Tibial artery (tissue), 4 donors: ENCODE data around the gene TMA7.

Source experiments
- DNase-seq, 2 donors: peaks; one replicate each; pipeline ENCODE4 v3.0.0-alpha.2; 2019
- H3K27ac ChIP-seq, 2 donors: fragments of 200-600 bp; sonication (generic) in 1 of 2; 1 replicate in 1 of 2; 2 replicates in 1 of 2; pipeline ENCODE4 v1.5.1; 2018 to 2019; ENCODE audit warnings: mild to moderate bottlenecking in 1 of 2
- H3K27me3 ChIP-seq, 2 donors: fragments of 200-600 bp; sonication (generic) in 1 of 2; one replicate each; pipeline versions ENCODE4 v1.5.1 to v1.6.0; 2016 to 2019
- H3K36me3 ChIP-seq, 3 donors: fragments of 200-600 bp; sonication (generic) in 2 of 3; one replicate each; pipeline ENCODE4 v1.5.1; 2016 to 2019; ENCODE audit warnings: mild to moderate bottlenecking in 2 of 3
- H3K4me1 ChIP-seq, 4 donors: fragments of 200-600 bp; sonication (generic) in 2 of 4; 1 replicate in 3 of 4; 2 replicates in 1 of 4; pipeline ENCODE4 v1.5.1; 2016 to 2019
- H3K4me3 ChIP-seq, 2 donors: fragments of 200-600 bp; sonication (generic) in 1 of 2; 1 replicate in 1 of 2; 2 replicates in 1 of 2; pipeline ENCODE4 v1.5.1; 2018 to 2019; ENCODE audit warnings: mild to moderate bottlenecking in 2 of 2
- H3K9me3 ChIP-seq, 3 donors: fragments of 200-600 bp; sonication (generic) in 1 of 3; one replicate each; pipeline ENCODE4 v1.5.1; 2016 to 2019
- intact Hi-C: fragments of 100-400 bp; cut with DNase I; formaldehyde crosslinking; loops from one replicate; pipeline ENCODE4 v1.15.0; 2023; ENCODE audit warnings: low total_unique reads
- TF ChIP-seq, protein P1 (sequence below), 2 experiments: fragments of 200-600 bp in 1 of 2; fragments of 450-650 bp in 1 of 2; IDR thresholded peaks; one replicate each; pipeline ENCODE4 v1.5.1; 2017 to 2019; ENCODE audit warnings: antibody characterized with exemption in 2 of 2, mild to moderate bottlenecking in 1 of 2, moderate library complexity in 1 of 2

TMA7 gene

GRCh38 chr3:48428572-48429316, 11.3 kb upstream of the TMA7 start:
- Histone ChIP-seq H3K9me3 (no peaks in the 10 kb centered on the region), H3K27me3 (no peaks in the 10 kb centered on the region), H3K4me1 (peaks cover 0 to 85% (median 64%) of the 10 kb centered on the region in 4 donors), H3K27ac (peak overlapping the region; percentile 93 to 99), H3K36me3 (peaks cover 0 to 19% (median 2%) of the 10 kb centered on the region in 3 donors), H3K4me3 (peak overlapping the region; percentile 68 to 87)
- TF ChIP-seq, protein P1, sequence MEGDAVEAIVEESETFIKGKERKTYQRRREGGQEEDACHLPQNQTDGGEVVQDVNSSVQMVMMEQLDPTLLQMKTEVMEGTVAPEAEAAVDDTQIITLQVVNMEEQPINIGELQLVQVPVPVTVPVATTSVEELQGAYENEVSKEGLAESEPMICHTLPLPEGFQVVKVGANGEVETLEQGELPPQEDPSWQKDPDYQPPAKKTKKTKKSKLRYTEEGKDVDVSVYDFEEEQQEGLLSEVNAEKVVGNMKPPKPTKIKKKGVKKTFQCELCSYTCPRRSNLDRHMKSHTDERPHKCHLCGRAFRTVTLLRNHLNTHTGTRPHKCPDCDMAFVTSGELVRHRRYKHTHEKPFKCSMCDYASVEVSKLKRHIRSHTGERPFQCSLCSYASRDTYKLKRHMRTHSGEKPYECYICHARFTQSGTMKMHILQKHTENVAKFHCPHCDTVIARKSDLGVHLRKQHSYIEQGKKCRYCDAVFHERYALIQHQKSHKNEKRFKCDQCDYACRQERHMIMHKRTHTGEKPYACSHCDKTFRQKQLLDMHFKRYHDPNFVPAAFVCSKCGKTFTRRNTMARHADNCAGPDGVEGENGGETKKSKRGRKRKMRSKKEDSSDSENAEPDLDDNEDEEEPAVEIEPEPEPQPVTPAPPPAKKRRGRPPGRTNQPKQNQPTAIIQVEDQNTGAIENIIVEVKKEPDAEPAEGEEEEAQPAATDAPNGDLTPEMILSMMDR (IDR thresholded peaks at IDR 0.05), result no peak
- intact Hi-C loops, result no loop called here
- peak; percentile 71 to 87 for DNase-seq

DNA sequence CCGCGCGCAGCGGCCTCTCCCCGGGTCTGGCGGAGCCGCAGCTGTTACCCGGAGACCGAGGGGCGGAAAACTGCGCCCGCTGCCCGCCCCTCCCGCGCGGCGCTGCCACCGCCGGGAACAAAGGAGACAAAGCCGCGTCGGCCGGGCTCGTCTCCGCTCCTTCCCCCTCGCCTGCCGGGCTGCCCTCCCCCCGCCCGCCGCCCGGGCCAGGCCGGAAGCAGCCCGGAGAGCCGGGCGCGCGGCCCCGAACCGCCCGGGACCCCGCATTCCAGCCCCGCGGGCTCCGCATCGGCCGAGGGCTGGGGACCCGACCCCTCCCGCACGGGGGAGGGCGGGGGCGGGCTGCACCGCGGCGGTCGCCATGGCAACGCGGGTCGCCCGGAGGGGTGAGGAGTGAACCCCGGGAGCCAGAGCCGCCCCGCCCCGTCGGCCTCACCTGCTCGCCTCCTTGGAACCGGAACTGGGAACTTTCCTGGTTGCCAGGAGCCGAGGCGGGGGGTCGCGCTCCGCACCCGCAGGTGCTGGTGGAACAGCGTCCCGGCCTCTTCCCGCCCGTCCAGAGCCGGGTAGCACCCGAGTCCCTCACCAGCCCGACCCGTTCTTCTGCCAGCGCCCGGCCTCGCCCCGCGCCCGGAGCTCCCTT, 10.6 kb upstream of the TMA7 start:
- Histone ChIP-seq H3K36me3 (peaks cover 0 to 15% (median 0%) of the 10 kb centered on the region in 3 donors), H3K27ac (peak overlapping the region; percentile 93 to 99), H3K9me3 (no peaks in the 10 kb centered on the region), H3K4me3 (peak overlapping the region; percentile 68 to 87), H3K4me1 (peaks cover 0 to 84% (median 64%) of the 10 kb centered on the region in 4 donors), H3K27me3 (no peaks in the 10 kb centered on the region)
- intact Hi-C loops, result no loop called here
- TF ChIP-seq, protein P1 (IDR thresholded peaks at IDR 0.05), result no peak
- DNase-seq, result peak in 1 of 2 donors; percentile 81

- intact Hi-C loops, result loop anchor here (10.0 kb wide), 2 partner anchors 125 to 195 kb away; partner anchors contain the start of gene NME6
- H3K27me3 ChIP-seq, result no peaks in the 10 kb centered on the region
- H3K27ac ChIP-seq, result peak within 1 kb of the TSS; percentile 93 to 99
- peaks cover 0 to 15% (median 0%) of the 10 kb centered on the region in 3 donors for H3K36me3 ChIP-seq
- peak within 1 kb of the TSS; percentile 68 to 87 for H3K4me3 ChIP-seq
- TF ChIP-seq, protein P1 (IDR thresholded peaks at IDR 0.05), result no peak
- H3K9me3 ChIP-seq, result no peaks in the 10 kb centered on the region
- peaks cover 0 to 84% (median 61%) of the 10 kb centered on the region in 4 donors for H3K4me1 ChIP-seq
- peak; percentile 91 to 93 for DNase-seq
Observed at GRCh38 chr3:48429960-48430707, 9.9 kb upstream of the TMA7 start, which contains the start of gene PLXNB1. Gene PLXNB1, minus strand, starts transcription at chr3:48430086. Its CDS starts 5,475 bp downstream, at chr3:48424611.

GRCh38 chr3:48430708-48431101, 9.4 kb upstream of the TMA7 start:
- Histone ChIP-seq H3K27ac (peak overlapping the region; percentile 93 to 99), H3K9me3 (no peaks in the 10 kb centered on the region), H3K36me3 (peaks cover 0 to 15% (median 0%) of the 10 kb centered on the region in 3 donors), H3K4me1 (peaks cover 0 to 78% (median 58%) of the 10 kb centered on the region in 4 donors), H3K27me3 (no peaks in the 10 kb centered on the region), H3K4me3 (peak overlapping the region in 1 of 2 donors; percentile 87)
- peak in 1 of 2 donors; percentile 63 for DNase-seq
- TF ChIP-seq, protein P1 (IDR thresholded peaks at IDR 0.05), result no peak
- intact Hi-C loops, result loop anchor here (10.0 kb wide), 2 partner anchors 126 to 196 kb away; partner anchors contain the start of gene NME6
